H9 (cell line): ENCODE results near the gene L1CAM. TPM values are rescaled to one million over a fixed set of nuclear protein-coding genes. Genes with fewer than 3 reads are reported as not detected.

Experiments
- DNase-seq: peaks from one replicate; pipeline ENCODE4 v3.0.0-alpha.2; 2017
- H2AFZ ChIP-seq: one replicate; pipeline ENCODE4 v1.6.1; 2013; ENCODE audit warnings: mild to moderate bottlenecking, low read length, control low read depth, moderate library complexity
- H2AK5ac ChIP-seq: 2 replicates; pipeline ENCODE4 v1.6.1; 2013; ENCODE audit warnings: low read length, control low read depth, mixed read lengths; ENCODE audit not compliant: insufficient read length
- H2BK120ac ChIP-seq: one replicate; pipeline ENCODE4 v1.6.1; 2013; ENCODE audit warnings: low read depth, mild to moderate bottlenecking, low read length, control low read depth, inconsistent platforms; ENCODE audit not compliant: poor library complexity, severe bottlenecking
- H2BK12ac ChIP-seq: 2 replicates; pipeline ENCODE4 v1.6.1; 2013; ENCODE audit warnings: low read length, control low read depth, mixed read lengths, low read depth; ENCODE audit not compliant: insufficient read length
- H2BK15ac ChIP-seq: 2 replicates; pipeline ENCODE4 v1.6.1; 2013; ENCODE audit warnings: low read depth, low read length, control low read depth
- H2BK20ac ChIP-seq: one replicate; pipeline ENCODE4 v1.6.1; 2013; ENCODE audit warnings: low read depth, mild to moderate bottlenecking, low read length, control low read depth, inconsistent platforms; ENCODE audit not compliant: poor library complexity, severe bottlenecking
- H2BK5ac ChIP-seq: 2 replicates; pipeline ENCODE4 v1.6.1; 2013; ENCODE audit warnings: low read length, control low read depth, mixed read lengths; ENCODE audit not compliant: insufficient read length
- H3K14ac ChIP-seq: 2 replicates; pipeline ENCODE4 v1.6.1; 2013; ENCODE audit warnings: low read length, control low read depth; ENCODE audit not compliant: insufficient read depth
- H3K18ac ChIP-seq: 2 replicates; pipeline ENCODE4 v1.6.1; 2013; ENCODE audit warnings: low read depth, mild to moderate bottlenecking, mixed read lengths, low read length, control low read depth; ENCODE audit not compliant: insufficient read length
- H3K23ac ChIP-seq: 2 replicates; pipeline ENCODE4 v1.6.1; 2013; ENCODE audit warnings: low read length, control low read depth, mixed read lengths, low read depth; ENCODE audit not compliant: insufficient read length
- H3K23me2 ChIP-seq: 2 replicates; pipeline ENCODE4 v1.6.1; 2013; ENCODE audit warnings: low read depth, mild to moderate bottlenecking, mixed read lengths, low read length, control low read depth; ENCODE audit not compliant: insufficient read length, poor library complexity, severe bottlenecking
- H3K27ac ChIP-seq: 2 replicates; pipeline ENCODE4 v1.5.1; 2013; ENCODE audit warnings: low read length, control low read depth, mixed read lengths, low read depth; ENCODE audit not compliant: insufficient read length
- H3K27me3 ChIP-seq: 2 replicates; pipeline ENCODE4 v1.6.1; 2013; ENCODE audit warnings: low read length, control low read depth, inconsistent platforms; ENCODE audit not compliant: insufficient read depth
- H3K4ac ChIP-seq: 2 replicates; pipeline ENCODE4 v1.6.1; 2013; ENCODE audit warnings: low read depth, mild to moderate bottlenecking, control low read depth, inconsistent platforms, low read length, moderate library complexity
- H3K4me1 ChIP-seq: 2 replicates; pipeline ENCODE4 v1.6.1; 2013; ENCODE audit warnings: low read length, control low read depth, inconsistent platforms; ENCODE audit not compliant: insufficient read depth
- H3K4me2 ChIP-seq: 2 replicates; pipeline ENCODE4 v1.6.1; 2013; ENCODE audit warnings: low read length, control low read depth, mixed read lengths; ENCODE audit not compliant: insufficient read length, insufficient read depth
- H3K56ac ChIP-seq: 2 replicates; pipeline ENCODE4 v1.6.1; 2013; ENCODE audit warnings: low read depth, mild to moderate bottlenecking, mixed read lengths, low read length, control low read depth; ENCODE audit not compliant: insufficient read length
- H3K79me1 ChIP-seq: 2 replicates; pipeline ENCODE4 v1.6.1; 2013; ENCODE audit warnings: low read depth, mild to moderate bottlenecking, moderate library complexity, low read length, control low read depth, inconsistent platforms; ENCODE audit not compliant: insufficient read depth, poor library complexity, severe bottlenecking
- H3K79me2 ChIP-seq: 2 replicates; pipeline ENCODE4 v1.6.1; 2013; ENCODE audit warnings: low read length, control low read depth, inconsistent platforms; ENCODE audit not compliant: insufficient read depth
- H3K9ac ChIP-seq: 2 replicates; pipeline ENCODE4 v1.6.1; 2013; ENCODE audit warnings: low read length, control low read depth, mixed read lengths; ENCODE audit not compliant: insufficient read length; ENCODE audit errors: extremely low read depth
- H3K9me3 ChIP-seq: one replicate; pipeline ENCODE4 v1.6.1; 2013; ENCODE audit warnings: low read depth, low read length, inconsistent platforms; ENCODE audit not compliant: control insufficient read depth
- H3T11ph ChIP-seq: one replicate; pipeline ENCODE4 v1.6.1; 2013; ENCODE audit warnings: mild to moderate bottlenecking, low read length, control low read depth, inconsistent platforms
- H4K20me1 ChIP-seq: one replicate; pipeline ENCODE4 v1.6.1; 2013; ENCODE audit not compliant: control insufficient read depth, insufficient read length, insufficient read depth
- H4K5ac ChIP-seq: 2 replicates; pipeline ENCODE4 v1.6.1; 2013; ENCODE audit warnings: low read depth, mild to moderate bottlenecking, mixed read lengths, low read length, control low read depth; ENCODE audit not compliant: insufficient read length
- H4K8ac ChIP-seq: replicated peaks from 2 replicates; pipeline ENCODE4 v1.6.1; 2013; ENCODE audit warnings: low read length, control low read depth, mixed read lengths, low read depth; ENCODE audit not compliant: insufficient read length
- H4K91ac ChIP-seq: 2 replicates; pipeline ENCODE4 v1.6.1; 2013; ENCODE audit warnings: low read depth, mild to moderate bottlenecking, moderate library complexity, mixed read lengths, low read length, control low read depth; ENCODE audit not compliant: insufficient read length
- H3K27ac Mint-ChIP-seq, 3 experiments: 2 replicates in 2 of 3; 3 replicates in 1 of 3; pipeline ENCODE4 v1.8.0; 2020 to 2021; ENCODE audit warnings: mixed read lengths in 3 of 3, mild to moderate bottlenecking in 1 of 3, moderate library complexity in 1 of 3
- H3K27me3 Mint-ChIP-seq: 2 replicates; pipeline ENCODE4 v1.8.0; 2021; ENCODE audit warnings: low read depth, mild to moderate bottlenecking, moderate library complexity, mixed read lengths
- H3K36me3 Mint-ChIP-seq, 3 experiments: 2 replicates in 2 of 3; 3 replicates in 1 of 3; pipeline ENCODE4 v1.8.0; 2020 to 2021; ENCODE audit warnings: low read depth in 3 of 3, mixed read lengths in 3 of 3; ENCODE audit not compliant: insufficient read depth in 1 of 3
- H3K4me1 Mint-ChIP-seq, 2 experiments: 2 replicates each; pipeline ENCODE4 v1.8.0; 2020; ENCODE audit warnings: mixed read lengths in 2 of 2
- H3K4me3 Mint-ChIP-seq, 2 experiments: 2 replicates in 1 of 2; 3 replicates in 1 of 2; pipeline ENCODE4 v1.8.0; 2020 to 2021; ENCODE audit warnings: mild to moderate bottlenecking in 2 of 2, mixed read lengths in 2 of 2, moderate library complexity in 1 of 2
- H3K9me3 Mint-ChIP-seq, 2 experiments: 2 replicates in 1 of 2; 3 replicates in 1 of 2; pipeline ENCODE4 v1.8.0; 2020; ENCODE audit warnings: mild to moderate bottlenecking in 2 of 2, mixed read lengths in 2 of 2, moderate library complexity in 1 of 2
- WGBS: extraction: QIAGEN DNeasy Blood & Tissue Kit; methylation state at CpG from one replicate; pipeline ENCODE4 v1.1.7; 2013; ENCODE audit warnings: missing lambda C conversion rate, low lambda C conversion rate, mixed read lengths; ENCODE audit not compliant: insufficient read length; ENCODE audit errors: extremely low coverage; 5-methylcytosine and 5-hydroxymethylcytosine counted together
- total RNA-seq: library from RNA; stranded (reverse); gene quantifications from 2 replicates; pipeline ENCODE4 v1.2.1, GENCODE V29; 2021
- TF ChIP-seq, protein P1 (sequence below): fragments of 200-600 bp; sonication (generic); conservative IDR thresholded peaks from 3 replicates; pipeline ENCODE4 v1.8.0; 2021; ENCODE audit warnings: antibody characterized with exemption, mild to moderate bottlenecking

The L1CAM gene
- total RNA-seq, 1 experiment from 2014 or later = 22.7 TPM

DNA sequence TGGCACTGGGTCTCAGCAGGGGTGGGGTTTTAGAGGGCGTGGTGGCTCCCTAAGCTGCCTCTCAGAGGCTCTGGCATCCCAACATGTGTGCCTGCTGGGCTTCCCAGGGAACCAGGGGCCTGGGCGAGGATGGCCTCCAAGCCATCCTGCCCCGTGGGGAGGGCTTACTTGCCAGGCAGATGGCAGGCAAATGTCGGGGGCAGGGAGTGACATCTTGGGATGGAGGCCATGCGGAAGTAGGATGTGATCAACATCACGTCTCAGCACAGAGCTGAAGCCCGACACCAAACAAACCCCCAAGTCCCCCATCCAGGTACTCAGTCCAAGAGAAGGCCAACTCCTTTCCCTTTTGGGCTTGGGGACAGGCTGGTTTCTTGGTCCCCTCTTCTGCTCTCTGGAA is 4.7 kb downstream of the L1CAM start:
- Mint-ChIP-seq H3K27ac (no peak overlapping the region), H3K27me3 (peaks cover 29% of the 10 kb centered on the region), H3K4me1 (peaks cover 30 to 58% of the 10 kb centered on the region in 2 experiments), H3K9me3 (peaks cover 52 to 67% of the 10 kb centered on the region in 2 experiments), H3K36me3 (peaks cover 6 to 11% (median 7%) of the 10 kb centered on the region in 3 experiments; a peak in 6 of 7 replicates), H3K4me3 (no peak overlapping the region)
- no peak overlapping the region for H3K27ac ChIP-seq
- no peak overlapping the region for H2AK5ac ChIP-seq
- H2AFZ ChIP-seq = no peak overlapping the region
- no peak overlapping the region for H2BK12ac ChIP-seq
- H2BK20ac ChIP-seq = no peak overlapping the region
- H3K56ac ChIP-seq = no peak overlapping the region
- H4K5ac ChIP-seq = no peak overlapping the region
- H3K9me3 ChIP-seq = no peaks in the 10 kb centered on the region
- no peak overlapping the region for H3K14ac ChIP-seq
- H3K4me2 ChIP-seq = no peak overlapping the region
- peaks cover 3% of the 10 kb centered on the region for H3K23me2 ChIP-seq
- H3K9ac ChIP-seq = no peak overlapping the region
- H2BK120ac ChIP-seq = no peak overlapping the region
- no peaks in the 10 kb centered on the region for H3K79me1 ChIP-seq
- DNase-seq = no peak
- H3K79me2 ChIP-seq = no peaks in the 10 kb centered on the region
- no peaks in the 10 kb centered on the region for H4K20me1 ChIP-seq
- no peak overlapping the region for H4K8ac ChIP-seq
- no peak overlapping the region for H3T11ph ChIP-seq
- no peak overlapping the region for H3K4ac ChIP-seq
- TF ChIP-seq, protein P1, sequence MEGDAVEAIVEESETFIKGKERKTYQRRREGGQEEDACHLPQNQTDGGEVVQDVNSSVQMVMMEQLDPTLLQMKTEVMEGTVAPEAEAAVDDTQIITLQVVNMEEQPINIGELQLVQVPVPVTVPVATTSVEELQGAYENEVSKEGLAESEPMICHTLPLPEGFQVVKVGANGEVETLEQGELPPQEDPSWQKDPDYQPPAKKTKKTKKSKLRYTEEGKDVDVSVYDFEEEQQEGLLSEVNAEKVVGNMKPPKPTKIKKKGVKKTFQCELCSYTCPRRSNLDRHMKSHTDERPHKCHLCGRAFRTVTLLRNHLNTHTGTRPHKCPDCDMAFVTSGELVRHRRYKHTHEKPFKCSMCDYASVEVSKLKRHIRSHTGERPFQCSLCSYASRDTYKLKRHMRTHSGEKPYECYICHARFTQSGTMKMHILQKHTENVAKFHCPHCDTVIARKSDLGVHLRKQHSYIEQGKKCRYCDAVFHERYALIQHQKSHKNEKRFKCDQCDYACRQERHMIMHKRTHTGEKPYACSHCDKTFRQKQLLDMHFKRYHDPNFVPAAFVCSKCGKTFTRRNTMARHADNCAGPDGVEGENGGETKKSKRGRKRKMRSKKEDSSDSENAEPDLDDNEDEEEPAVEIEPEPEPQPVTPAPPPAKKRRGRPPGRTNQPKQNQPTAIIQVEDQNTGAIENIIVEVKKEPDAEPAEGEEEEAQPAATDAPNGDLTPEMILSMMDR = no peak
- no peak overlapping the region for H2BK5ac ChIP-seq
- no CpG with 5 or more reads among the region's 7 CpGs for WGBS
- no peaks in the 10 kb centered on the region for H3K27me3 ChIP-seq
- no peak overlapping the region for H2BK15ac ChIP-seq
- H3K18ac ChIP-seq = no peak overlapping the region
- no peaks in the 10 kb centered on the region; the same call in none of the 2 replicates for H3K4me1 ChIP-seq
- H4K91ac ChIP-seq = no peak overlapping the region
- no peak overlapping the region for H3K23ac ChIP-seq
